ENCODE data around the gene MYDGF.

DNA sequence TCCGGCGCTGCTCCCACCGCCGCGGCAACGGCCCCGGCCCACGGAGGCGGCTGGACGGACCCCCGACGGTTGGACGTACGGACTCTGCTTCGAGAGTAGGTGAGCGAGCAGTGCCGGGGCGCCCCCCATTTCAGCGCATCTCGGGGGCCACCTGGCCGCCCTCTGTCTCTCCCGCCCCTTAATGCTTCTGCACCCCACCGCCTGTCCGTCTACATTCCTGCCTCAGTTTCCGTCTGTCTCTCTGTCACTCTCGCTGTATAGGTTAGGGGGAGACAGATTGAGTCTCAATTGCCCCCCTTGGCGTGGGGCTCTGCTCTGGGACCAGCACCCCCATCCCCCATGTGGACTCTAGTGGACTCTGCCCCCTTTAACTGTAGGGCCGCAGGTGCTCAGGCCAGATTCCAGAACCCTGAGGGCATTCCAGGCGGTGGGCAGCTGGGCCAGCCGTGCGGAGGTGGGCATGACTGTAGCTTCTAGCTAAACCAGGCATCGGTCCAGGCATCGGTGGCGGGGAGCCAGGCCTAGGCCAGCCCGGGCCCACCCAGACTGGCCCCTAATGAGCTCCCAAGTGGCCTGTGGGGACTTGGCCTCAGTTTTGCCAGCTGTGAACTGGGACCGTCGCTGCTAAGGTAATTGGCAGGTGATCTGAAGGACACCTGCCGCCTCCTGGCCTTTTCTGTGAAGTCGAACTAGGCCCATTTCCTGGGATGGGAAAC is 30.5 kb downstream of the MYDGF start:
- no peak for TF ChIP-seq EZH2 (IDR thresholded peaks at IDR 0.05; ENCODE audit: insufficient read depth, low read length)
- TF ChIP-seq, protein P1, sequence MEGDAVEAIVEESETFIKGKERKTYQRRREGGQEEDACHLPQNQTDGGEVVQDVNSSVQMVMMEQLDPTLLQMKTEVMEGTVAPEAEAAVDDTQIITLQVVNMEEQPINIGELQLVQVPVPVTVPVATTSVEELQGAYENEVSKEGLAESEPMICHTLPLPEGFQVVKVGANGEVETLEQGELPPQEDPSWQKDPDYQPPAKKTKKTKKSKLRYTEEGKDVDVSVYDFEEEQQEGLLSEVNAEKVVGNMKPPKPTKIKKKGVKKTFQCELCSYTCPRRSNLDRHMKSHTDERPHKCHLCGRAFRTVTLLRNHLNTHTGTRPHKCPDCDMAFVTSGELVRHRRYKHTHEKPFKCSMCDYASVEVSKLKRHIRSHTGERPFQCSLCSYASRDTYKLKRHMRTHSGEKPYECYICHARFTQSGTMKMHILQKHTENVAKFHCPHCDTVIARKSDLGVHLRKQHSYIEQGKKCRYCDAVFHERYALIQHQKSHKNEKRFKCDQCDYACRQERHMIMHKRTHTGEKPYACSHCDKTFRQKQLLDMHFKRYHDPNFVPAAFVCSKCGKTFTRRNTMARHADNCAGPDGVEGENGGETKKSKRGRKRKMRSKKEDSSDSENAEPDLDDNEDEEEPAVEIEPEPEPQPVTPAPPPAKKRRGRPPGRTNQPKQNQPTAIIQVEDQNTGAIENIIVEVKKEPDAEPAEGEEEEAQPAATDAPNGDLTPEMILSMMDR (IDR thresholded peaks at IDR 0.05; ENCODE audit: insufficient read depth, low read depth, low read length): no peak

Data from astrocyte (in vitro differentiated cells and primary cell).